Ishikawa (cell line): ENCODE results near the gene ZBBX.

Experiments used
- CEBPB ChIP-seq: IDR thresholded peaks from 2 replicates; pipeline ENCODE4 v1.6.1; 2012
- EP300 ChIP-seq: IDR thresholded peaks from 2 replicates; pipeline ENCODE4 v1.6.1; 2012; ENCODE audit warnings: borderline replicate concordance
- FOXM1 ChIP-seq: IDR thresholded peaks from 2 replicates; pipeline ENCODE4 v1.6.1; 2012; ENCODE audit warnings: low read depth, borderline replicate concordance

DNA sequence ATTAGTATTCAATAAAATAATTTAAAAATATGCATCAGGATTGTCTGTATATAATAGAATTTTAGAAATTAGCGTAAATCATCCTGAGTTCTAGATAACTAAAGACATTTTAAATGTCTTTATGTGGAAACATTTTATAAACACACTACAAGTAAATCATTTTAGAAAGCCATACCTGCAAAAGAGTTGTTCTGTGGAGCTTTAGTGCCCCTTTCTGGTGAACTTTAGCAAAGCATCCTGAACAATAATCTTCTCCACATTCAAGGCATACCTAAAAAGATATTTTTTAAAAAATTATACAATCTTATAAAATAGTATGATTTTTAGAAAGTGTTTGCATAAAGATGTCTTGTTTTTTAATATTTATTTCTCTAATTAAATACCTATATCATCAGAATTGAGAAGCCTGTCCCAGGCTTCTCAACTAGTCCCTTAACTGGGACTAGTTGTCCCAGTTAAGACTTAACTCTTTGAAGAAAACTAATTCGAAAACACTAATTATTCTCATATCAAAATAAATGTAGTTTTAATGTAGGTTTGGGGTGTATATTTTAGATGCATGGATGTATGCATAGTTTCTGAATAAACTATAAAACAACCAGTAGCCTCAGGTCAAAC lies 29.7 kb downstream of the ZBBX start:
- TF ChIP-seq FOXM1 (no peak), CEBPB (no peak), EP300 (no peak)
